ENCODE results near the gene HIPK3.

DNA sequence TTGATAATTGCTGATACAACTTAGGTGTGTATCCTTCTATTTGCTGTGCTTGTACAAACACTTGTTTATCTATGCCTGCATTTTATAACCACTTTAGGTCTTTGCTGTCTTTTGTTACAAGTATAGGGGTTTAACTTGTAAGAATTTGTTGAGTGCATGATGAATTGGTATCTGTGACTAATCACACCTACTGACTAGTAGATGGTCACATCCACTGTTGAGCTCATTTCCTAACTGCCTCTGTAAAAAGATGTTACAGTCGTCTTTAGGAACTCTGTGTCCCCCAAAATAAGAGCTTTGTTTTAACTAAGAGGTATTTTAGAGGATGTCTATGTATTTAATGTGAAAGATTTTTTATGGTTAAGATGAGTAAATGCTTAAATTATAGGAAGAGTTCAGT lies 60.5 kb downstream of the HIPK3 start:
- TF ChIP-seq, protein P1, sequence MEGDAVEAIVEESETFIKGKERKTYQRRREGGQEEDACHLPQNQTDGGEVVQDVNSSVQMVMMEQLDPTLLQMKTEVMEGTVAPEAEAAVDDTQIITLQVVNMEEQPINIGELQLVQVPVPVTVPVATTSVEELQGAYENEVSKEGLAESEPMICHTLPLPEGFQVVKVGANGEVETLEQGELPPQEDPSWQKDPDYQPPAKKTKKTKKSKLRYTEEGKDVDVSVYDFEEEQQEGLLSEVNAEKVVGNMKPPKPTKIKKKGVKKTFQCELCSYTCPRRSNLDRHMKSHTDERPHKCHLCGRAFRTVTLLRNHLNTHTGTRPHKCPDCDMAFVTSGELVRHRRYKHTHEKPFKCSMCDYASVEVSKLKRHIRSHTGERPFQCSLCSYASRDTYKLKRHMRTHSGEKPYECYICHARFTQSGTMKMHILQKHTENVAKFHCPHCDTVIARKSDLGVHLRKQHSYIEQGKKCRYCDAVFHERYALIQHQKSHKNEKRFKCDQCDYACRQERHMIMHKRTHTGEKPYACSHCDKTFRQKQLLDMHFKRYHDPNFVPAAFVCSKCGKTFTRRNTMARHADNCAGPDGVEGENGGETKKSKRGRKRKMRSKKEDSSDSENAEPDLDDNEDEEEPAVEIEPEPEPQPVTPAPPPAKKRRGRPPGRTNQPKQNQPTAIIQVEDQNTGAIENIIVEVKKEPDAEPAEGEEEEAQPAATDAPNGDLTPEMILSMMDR (IDR thresholded peaks at IDR 0.05; ENCODE audit: extremely low read depth in 1 of 2, insufficient read depth in 1 of 2, low read depth in 1 of 2, low read length in 2 of 2) = no peak
- TF ChIP-seq POLR2A (IDR thresholded peaks at IDR 0.05; ENCODE audit: low read depth, low read length) = no peak
- TF ChIP-seq EZH2 (IDR thresholded peaks at IDR 0.05; ENCODE audit: borderline replicate concordance, low read depth, low read length, severe bottlenecking) = no peak
- peak; percentile 50 for TF ChIP-seq FOS (IDR thresholded peaks at IDR 0.05; ENCODE audit: borderline replicate concordance, insufficient read depth, low read length)
- no peak for TF ChIP-seq JUN (IDR thresholded peaks at IDR 0.05; ENCODE audit: borderline replicate concordance, insufficient read depth, insufficient read length, low read depth)
- TF ChIP-seq POLR2AphosphoS5 (IDR thresholded peaks at IDR 0.05; ENCODE audit: insufficient read depth, low read depth, low read length) = no peak
- TF ChIP-seq MAX (IDR thresholded peaks at IDR 0.05; ENCODE audit: insufficient read depth, insufficient read length) = no peak
- no peak for TF ChIP-seq MYC (IDR thresholded peaks at IDR 0.05; ENCODE audit: low read depth, low read length)
